HG02840 (cell line): Measurements from ENCODE around the gene SLC2A4RG.
"Not testable (repeated sequence)": the region's sequence is repeated elsewhere in the genome, so short reads cannot be mapped to it uniquely, and the experiment has no call there.

ENCODE experiments used
- ATAC-seq: cut with Tn5 transposase; IDR thresholded peaks from one replicate; pipeline ENCODE4 v1.9.1; 2021; ENCODE audit warnings: mild to moderate bottlenecking, moderate library complexity, moderate number of reproducible peaks; ENCODE audit not compliant: unreplicated experiment, low FRiP score

Gene SLC2A4RG

GRCh38 chr20:63711085-63711645, 28.4 kb upstream of the SLC2A4RG start:
- no peak for ATAC-seq

DNA sequence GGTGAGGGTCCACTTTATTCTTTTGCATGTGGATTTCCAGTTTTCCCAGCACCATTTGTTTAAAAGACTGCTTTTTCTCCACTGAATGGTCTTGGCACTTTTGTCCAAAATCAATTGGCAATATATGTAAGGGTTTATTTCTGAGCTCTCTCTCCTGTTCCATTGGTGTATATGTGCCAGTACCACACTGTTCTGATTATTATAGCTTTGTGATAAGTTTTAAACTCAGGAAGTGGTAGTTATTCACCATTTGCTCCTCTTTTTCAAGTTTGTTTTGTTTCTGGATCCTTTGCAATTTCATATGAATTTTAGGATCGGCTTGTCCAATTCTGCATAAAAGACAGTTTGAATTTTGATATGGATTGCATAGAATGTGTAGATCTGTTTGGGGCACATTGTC, 27.4 kb upstream of the SLC2A4RG start:
- no peak for ATAC-seq

- ATAC-seq, result no peak
Observed at GRCh38 chr20:63714858-63715257, 24.7 kb upstream of the SLC2A4RG start.

DNA sequence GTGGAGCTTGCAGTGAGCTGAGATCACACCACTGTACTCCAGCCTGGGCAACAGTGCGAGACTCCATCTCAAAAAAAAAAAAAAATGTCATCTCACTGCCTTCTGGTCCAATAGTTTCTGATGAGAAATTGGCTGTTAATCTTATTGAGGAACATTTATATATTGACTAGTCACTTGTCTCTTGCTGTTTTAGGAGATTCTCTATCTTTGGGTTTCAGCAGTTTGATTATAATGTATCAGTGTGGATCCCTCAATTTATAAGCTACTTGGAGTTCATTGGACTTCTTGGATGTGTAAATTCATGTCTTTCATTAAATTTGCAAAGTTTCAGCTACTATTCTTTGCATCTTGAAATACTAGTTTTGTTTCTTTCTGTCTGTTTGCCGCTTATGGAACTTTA, 20.6 kb upstream of the SLC2A4RG start:
- ATAC-seq, result no peak

- ATAC-seq, result not testable (repeated sequence)
Observed at GRCh38 chr20:63722967-63723622, 16.5 kb upstream of the SLC2A4RG start.

DNA sequence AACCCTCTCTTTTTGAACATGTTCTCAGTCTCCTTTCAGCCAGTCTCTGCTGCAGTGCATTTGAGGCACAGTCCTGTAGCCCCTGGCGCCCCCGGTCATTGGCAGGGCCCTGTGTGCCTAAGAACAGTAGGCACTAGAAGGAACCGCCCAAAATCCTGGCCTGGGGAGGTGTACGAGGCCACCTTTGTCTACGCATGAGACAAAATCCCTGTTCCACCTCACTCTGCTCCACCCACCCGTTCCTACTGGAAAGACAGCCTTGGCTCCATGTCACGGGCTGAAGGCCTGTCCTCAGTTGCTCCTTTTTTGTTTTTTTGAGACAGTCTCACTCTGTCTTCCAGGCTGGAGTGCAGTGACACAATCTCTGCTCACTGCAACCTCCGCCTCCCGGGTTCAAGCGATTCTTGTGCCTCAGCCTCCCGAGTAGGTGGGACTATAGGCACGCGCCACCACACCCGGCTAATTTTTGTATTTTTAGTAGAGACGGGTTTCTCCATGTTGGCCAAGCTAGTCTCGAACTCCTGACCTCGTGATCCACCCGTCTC, 9.3 kb upstream of the SLC2A4RG start:
- not testable (repeated sequence) for ATAC-seq

- no peak for ATAC-seq
Observed at GRCh38 chr20:63731410-63731809, 8.2 kb upstream of the SLC2A4RG start.

DNA sequence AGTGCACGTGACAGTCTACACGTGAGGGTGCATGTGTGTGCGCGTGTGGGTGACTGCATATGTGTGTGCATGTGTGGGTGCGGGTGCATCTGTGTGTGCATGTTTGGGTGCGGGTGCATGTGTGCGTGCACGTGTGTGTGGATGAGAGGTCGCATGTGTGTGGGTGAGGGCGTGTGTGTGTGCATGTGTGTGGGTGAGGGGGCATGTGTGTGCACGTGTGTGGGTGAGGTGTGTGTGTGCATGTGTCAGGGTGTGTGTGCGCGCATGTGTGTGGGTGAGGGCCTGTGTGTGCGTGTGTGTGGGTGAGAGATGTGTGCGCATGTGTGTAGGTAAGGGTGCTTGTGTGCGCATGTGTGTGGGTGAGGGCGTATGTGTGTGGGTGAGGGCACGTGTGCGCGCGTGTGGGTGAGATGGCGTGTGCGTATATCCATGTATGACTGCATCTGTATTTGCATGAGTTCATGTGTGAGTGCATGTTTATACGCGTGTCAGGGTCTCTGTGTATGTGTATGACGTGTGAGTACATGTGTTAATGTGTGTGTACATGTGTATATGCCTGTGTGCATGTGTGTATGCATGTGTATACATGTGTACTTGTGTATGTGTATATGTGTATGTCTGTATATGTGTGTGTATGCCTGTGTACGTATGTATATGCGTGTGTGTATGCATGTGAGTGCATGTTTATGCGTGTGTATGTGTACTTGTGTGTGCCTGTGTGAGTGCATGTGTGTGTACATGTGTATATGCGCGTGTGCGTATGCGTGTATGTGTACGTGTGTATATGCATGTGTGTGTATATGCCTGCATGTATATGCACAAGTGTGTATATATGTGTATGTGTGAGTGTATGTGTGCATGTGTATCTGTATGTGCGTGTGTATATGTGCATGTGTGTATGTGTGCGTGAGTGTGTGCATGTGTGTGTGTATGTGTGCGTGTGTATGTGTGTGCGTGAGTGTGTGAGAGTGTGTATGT, 7.2 kb upstream of the SLC2A4RG start:
- ATAC-seq, result no peak

DNA sequence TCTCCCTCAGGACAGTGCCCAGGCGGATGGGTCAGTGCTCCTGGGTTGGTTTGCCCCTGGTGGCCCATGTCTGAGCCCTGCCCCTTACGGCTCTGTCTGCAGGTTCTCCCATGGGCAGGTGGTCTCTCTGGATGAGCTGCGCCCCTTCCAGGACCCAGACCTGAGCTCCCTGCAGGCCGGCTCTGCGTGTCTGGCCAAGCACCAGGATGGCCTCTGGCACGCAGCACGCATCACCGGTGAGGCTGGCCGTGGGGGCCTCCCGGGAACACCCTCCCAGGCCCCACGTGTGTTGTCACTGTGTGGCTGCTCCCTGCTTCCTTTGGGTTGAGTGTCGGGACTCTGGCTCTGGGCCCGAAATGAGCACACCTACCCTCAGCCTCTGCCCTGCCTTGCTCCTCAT, 6.5 kb upstream of the SLC2A4RG start:
- no peak for ATAC-seq

DNA sequence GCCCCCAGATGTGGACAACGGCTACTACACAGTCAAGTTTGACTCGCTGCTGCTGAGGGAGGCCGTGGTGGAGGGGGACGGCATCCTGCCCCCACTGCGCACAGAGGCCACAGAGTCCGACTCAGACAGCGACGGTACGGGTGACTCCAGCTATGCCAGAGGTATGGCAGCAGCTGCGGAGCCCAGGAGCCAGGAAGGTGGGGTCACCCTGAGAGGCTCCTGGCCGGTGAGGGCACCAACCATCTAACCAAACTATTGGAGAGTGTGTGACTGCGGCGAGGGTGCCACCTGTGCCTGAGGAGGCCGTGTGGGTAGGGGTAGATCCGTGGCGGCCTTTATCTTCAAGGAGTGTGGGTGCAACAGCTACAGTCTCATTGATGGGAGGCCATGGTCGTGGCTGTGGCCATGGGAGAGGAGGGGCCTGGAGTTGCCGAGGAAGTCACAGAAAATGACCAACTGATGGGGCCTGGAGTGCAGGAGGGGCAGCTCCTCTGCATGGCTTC, 5.9 kb upstream of the SLC2A4RG start:
- ATAC-seq, result no peak

GRCh38 chr20:63734111-63734945, 5.2 kb upstream of the SLC2A4RG start:
- no peak for ATAC-seq

GRCh38 chr20:63734946-63735858, 4.4 kb upstream of the SLC2A4RG start:
- no peak for ATAC-seq

DNA sequence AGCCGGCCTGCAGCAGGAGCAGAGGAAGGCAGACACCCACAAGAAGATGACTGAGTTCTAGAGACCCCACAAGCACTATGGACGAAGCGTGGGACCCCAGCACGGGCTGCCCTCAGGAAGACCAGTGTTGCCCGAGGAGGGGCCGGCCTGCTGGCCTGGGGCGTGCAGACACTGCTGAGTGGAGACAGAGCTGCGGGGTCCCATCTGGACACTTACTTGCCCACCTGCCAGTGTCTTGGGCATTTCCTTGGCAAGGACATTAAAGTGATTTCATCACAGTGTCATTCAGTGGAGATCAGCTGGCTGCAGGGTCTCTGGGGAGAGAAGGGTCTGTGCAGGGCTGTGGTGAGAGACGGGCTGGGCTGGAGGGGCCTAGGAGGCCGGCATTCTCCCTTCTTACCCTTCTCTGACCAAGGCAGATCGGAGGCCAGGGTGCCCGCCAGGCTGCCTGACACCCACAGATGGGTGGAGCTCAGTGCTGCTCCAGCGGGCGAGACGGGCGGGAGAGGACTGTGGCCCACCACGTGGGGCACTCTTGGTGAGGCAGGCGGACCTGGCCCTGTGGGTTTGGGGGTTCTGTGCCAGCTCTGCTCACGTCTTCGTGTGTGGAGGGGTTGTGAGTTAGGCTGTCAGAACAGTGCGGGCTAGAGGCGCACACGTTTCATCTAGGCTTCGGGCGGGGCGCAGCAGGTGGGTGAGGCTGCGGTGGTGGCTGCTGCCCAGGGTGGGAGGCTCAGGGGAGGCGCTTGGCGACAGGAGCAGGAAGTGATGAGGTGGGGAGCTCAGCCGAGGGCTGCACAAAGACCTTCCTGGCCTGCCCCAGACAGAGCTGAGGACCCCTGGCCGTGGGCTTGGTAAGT, 3.5 kb upstream of the SLC2A4RG start, which contains the start of gene LIME1:
LIME1 (plus strand) TSS at position 806 of the 860 bp plus-strand sequence. CDS start 886 bp downstream, outside the sequence.
- ATAC-seq, result no peak

DNA sequence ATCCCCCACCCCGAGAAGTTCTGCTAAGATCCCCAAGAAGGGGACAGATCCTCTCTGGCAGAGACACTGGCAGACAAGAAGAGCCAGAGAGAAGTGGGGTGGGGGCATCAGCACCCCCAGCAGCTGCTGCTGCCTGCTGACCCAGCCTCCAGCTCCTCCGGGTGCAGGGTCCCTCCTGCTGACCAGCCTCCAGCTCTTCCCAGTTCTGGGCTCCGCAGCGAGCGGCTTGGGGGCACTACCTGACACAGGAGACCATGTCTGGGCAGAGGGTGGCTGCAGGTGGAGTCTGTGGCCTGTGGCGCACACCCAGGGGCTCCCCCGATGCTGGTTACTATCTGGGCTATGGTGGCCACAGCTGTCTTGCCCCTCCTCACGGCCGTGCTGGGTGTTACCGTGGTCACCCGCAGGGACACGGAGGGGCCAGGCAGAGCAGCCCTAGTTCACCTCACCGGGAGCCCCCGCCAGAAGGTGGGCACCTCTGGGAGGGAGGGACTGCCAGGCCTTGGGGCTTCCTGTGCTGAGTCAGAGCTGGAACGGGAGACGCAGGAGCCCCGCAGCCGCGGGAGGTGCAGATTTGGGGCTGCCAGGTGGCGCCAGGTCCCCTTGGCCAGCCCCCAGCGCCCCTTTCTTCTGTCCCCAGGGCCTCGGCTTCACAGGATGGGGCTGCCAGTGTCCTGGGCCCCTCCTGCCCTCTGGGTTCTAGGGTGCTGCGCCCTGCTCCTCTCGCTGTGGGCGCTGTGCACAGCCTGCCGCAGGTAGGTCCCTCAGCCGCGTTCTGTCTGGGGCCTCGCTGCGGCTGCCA, 2.5 kb upstream of the SLC2A4RG start:
- no peak for ATAC-seq

- ATAC-seq, result no peak
Observed at GRCh38 chr20:63737695-63737944, 2.0 kb upstream of the SLC2A4RG start.

DNA sequence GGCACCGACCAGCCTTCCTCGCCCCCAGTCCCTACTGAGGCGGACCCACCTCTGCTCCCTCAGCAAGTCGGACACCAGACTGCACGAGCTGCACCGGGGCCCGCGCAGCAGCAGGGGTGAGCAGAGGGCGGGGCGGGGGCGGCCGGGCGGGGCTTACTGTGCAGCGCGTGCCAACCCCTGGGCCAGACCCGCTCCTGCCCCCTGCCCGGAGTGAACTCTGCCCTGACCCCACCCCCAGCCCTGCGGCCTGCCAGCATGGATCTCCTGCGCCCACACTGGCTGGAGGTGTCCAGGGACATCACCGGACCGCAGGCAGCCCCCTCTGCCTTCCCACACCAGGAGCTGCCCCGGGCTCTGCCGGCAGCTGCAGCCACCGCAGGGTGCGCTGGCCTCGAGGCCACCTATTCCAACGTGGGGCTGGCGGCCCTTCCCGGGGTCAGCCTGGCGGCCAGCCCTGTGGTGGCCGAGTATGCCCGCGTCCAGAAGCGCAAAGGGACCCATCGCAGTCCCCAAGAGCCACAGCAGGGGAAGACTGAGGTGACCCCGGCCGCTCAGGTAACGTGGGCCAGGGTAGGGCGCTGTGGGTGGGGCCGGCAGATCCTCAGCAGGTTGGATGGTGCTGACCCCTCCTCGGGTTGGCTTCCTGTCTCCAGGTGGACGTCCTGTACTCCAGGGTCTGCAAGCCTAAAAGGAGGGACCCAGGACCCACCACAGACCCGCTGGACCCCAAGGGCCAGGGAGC, 1.5 kb upstream of the SLC2A4RG start:
- ATAC-seq, result no peak

DNA sequence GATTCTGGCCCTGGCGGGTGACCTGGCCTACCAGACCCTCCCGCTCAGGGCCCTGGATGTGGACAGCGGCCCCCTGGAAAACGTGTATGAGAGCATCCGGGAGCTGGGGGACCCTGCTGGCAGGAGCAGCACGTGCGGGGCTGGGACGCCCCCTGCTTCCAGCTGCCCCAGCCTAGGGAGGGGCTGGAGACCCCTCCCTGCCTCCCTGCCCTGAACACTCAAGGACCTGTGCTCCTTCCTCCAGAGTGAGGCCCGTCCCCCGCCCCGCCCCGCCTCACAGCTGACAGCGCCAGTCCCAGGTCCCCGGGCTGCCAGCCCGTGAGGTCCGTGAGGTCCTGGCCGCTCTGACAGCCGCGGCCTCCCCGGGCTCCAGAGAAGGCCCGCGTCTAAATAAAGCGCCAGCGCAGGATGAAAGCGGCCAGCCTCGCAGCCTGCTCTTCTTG, 868 bp upstream of the SLC2A4RG start:
- ATAC-seq, result no peak
